IPS-18c (cell line): Measurements from ENCODE around the gene CAV2.

ENCODE experiments used
- H3K4me3 ChIP-seq: 2 replicates; pipeline ENCODE4 v1.7.0; 2013; ENCODE audit warnings: low read depth, mild to moderate bottlenecking, low read length, moderate library complexity; ENCODE audit not compliant: insufficient read depth
- H3K9me3 ChIP-seq: one replicate; pipeline ENCODE4 v1.6.1; 2013; ENCODE audit warnings: mild to moderate bottlenecking, low read length, moderate library complexity; ENCODE audit not compliant: control insufficient read depth, insufficient read depth

The CAV2 gene

DNA sequence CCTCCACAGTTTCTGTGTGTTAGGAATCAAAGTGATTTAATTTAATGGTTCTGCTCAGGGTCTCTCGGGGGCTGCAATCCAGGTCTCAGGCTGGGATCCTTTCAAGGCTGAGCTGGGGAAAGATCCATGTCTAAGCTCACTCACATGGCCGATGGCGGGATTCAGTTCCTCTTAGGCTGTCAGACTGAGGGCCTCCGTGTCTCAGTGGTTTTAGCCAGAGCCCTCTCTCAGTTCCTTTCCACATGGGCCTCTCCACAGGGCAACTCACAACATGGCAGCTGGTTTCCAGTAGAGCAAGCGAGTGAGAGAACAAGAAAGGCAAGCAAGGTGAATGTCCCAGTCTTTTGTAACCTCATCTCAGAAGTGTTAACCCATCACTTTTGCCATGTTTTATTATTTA lies 52.2 kb downstream of the CAV2 start:
- no peaks in the 10 kb centered on the region for H3K9me3 ChIP-seq
- no peak overlapping the region for H3K4me3 ChIP-seq

DNA sequence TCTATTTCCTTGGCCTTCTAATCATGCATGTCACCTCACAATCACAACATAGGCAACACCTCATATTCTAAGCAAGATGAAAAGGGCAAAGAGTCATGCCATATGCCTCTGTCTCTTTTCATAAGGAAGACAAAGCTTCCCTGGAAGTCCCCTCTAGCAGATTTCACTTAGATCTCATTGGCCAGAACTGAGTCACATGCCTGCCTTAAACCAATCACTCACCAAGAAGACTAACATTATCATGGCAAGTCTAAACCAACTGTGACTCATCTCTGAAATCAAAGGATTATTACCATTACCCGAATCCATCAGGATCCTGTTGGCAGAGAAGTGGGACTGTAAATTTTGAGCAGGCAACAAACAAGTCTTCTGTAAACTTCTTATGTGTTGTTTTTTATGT lies 53.1 kb downstream of the CAV2 start:
- Histone ChIP-seq H3K4me3 (no peak overlapping the region), H3K9me3 (no peaks in the 10 kb centered on the region)

DNA sequence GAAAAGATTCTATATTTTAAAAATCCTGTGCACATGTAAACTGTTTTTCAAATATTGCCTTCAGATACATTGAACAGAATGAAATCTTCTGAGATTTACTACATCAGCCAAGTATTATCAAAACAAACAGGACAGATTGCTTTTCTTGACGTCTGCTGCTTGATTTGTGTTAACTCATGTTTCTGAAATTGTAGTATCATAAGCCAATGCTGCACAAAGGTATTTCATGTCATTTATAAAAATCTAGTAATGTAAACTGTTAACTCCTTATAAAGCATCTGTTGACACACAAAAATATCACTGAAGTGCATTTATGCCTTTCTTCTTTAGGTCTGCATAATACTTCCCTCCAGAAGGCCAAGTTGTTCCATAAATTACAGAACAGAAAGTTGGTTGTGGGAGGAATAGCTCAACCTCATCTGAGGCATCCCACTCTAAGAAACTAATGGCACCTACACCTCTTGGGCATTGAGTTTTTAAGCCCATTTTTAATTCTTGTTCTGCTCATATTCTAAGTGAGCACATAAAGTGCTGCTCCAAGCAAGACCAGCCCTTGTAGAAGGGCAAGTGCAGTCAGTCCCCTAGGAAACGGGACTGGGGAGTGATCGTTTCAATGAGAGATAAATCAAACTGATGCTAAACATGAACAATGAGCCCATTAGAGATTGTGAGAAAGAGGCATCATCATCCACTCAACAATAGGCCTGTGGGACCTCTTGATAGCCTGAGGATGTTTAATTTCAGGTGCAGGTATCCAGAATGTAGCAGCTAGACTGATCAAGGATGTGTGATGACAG lies 53.8 kb downstream of the CAV2 start:
- Histone ChIP-seq H3K4me3 (no peak overlapping the region), H3K9me3 (no peaks in the 10 kb centered on the region)

- no peaks in the 10 kb centered on the region for H3K9me3 ChIP-seq
- H3K4me3 ChIP-seq, result no peak overlapping the region
These were observed 54.9 kb downstream of the CAV2 start for GRCh38 chr7:116554436-116554835.

DNA sequence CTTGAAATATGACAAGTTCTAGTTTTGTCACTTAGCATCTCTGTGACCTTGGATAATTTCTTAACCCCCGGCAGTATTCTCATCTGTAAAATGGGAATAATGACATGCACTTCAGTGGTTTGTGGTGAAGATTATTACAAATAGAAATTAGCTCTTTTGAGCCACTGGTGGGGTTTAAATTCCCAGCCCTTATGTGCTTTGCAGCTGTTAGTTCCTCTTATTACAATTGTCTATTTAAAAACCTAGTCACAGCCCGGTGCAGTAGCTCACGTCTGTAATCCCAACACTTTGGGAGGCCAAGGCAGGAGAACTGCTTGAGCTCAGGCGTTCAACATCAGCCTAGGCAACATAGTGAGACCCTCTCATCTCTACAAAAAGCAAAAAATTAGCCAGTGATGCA lies 55.4 kb downstream of the CAV2 start:
- Histone ChIP-seq H3K9me3 (no peaks in the 10 kb centered on the region), H3K4me3 (no peak overlapping the region)

DNA sequence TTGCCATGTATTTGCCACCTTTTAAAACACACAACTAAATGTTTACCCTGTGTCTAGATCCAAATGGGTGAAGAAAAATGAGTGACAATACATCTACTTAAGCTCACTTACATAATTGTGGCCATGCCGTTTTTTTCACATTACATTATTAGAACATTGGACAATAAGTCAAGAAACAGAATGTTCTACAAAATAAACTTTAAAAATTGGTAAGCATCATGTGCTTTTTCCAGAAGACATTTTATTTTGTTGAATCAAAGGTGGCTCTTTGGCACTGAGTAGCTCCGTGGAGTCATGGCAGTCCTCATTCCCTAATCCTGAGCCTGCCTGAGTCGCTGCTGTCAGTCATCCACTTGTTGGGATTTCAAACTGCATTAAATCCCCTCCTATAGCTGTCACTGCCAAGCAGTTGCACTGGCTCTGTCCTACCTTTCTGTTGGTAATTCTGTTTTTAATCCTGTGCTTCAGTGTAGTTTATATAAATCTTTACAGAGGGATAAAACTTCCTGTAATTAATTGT lies 57.6 kb downstream of the CAV2 start:
- Histone ChIP-seq H3K4me3 (no peak overlapping the region), H3K9me3 (no peaks in the 10 kb centered on the region)

GRCh38 chr7:116557901-116558300 lies 58.4 kb downstream of the CAV2 start:
- Histone ChIP-seq H3K4me3 (no peak overlapping the region), H3K9me3 (no peaks in the 10 kb centered on the region)
